SK-N-SH (cell line): Measurements from ENCODE around the gene SLC22A23. TPM values are rescaled to one million over a fixed set of nuclear protein-coding genes. Genes with fewer than 3 reads are reported as not detected.

ENCODE experiments used
- CTCF ChIA-PET: fragments of 300-600, 350-600 bp; formaldehyde crosslinking; extraction: SDS; loops from one replicate; lab custom pipeline; 2021; lab: Yijun Ruan, JAX
- POLR2A ChIA-PET: fragments of 350-600 bp; sonication (Branson Sonifier 250); formaldehyde crosslinking; extraction: SDS; loops from one replicate; lab custom pipeline; 2020; ENCODE audit warnings: antibody characterized with exemption, inconsistent platforms; lab: Yijun Ruan, JAX
- DNase-seq: peaks from one replicate; pipeline ENCODE4 v3.0.0; 2012
- H2AFZ ChIP-seq: fragments of 200-600 bp; sonication (generic); 2 replicates; pipeline ENCODE4 v1.8.1; 2016; ENCODE audit warnings: antibody characterized with exemption, mild to moderate bottlenecking, low read depth
- H3F3A ChIP-seq: fragments of 200-600 bp; sonication (generic); replicated peaks from 2 replicates; pipeline ENCODE3; 2016; ENCODE audit warnings: antibody characterized with exemption, mild to moderate bottlenecking; ENCODE audit not compliant: insufficient read depth
- H3K27ac ChIP-seq, 2 experiments: fragments of 200-500 bp in 1 of 2; fragments of 200-600 bp in 1 of 2; sonication (Bioruptor generic) in 1 of 2; sonication (generic), shearing (Covaris generic) in 1 of 2; 2 replicates each; pipeline versions ENCODE4 v1.5.1 to v1.6.1; 2014 to 2016; ENCODE audit warnings: low read depth in 2 of 2, inconsistent platforms in 1 of 2, low read length in 1 of 2, mild to moderate bottlenecking in 1 of 2, mixed read lengths in 1 of 2
- H3K27me3 ChIP-seq: fragments of 200-600 bp; sonication (generic), shearing (Covaris generic); 2 replicates; pipeline ENCODE4 v1.6.1; 2016; ENCODE audit warnings: mixed run types; ENCODE audit not compliant: insufficient read depth
- H3K36me3 ChIP-seq, 2 experiments: fragments of 200-500 bp in 1 of 2; fragments of 200-600 bp in 1 of 2; sonication (Bioruptor generic) in 1 of 2; sonication (generic) in 1 of 2; replicated peaks in 1 of 2; 2 replicates each; pipeline versions ENCODE3 to v1.5.1; 2014 to 2016; ENCODE audit warnings: low read length in 1 of 2, mild to moderate bottlenecking in 1 of 2; ENCODE audit not compliant: insufficient read depth in 2 of 2, control insufficient read depth in 1 of 2
- H3K4me1 ChIP-seq, 2 experiments: fragments of 200-500 bp in 1 of 2; fragments of 200-600 bp in 1 of 2; sonication (Bioruptor generic) in 1 of 2; sonication (generic), shearing (Covaris generic) in 1 of 2; 2 replicates each; pipeline versions ENCODE4 v1.5.1 to v1.6.1; 2014 to 2016; ENCODE audit warnings: low read depth in 1 of 2, low read length in 1 of 2, mixed run types in 1 of 2; ENCODE audit not compliant: insufficient read depth in 2 of 2, control insufficient read depth in 1 of 2
- H3K4me2 ChIP-seq: fragments of 200-600 bp; sonication (generic), shearing (Covaris generic); 2 replicates; pipeline ENCODE4 v1.6.1; 2017; ENCODE audit warnings: mixed run types
- H3K4me3 ChIP-seq, 2 experiments: fragments of 200-500 bp in 1 of 2; fragments of 200-600 bp in 1 of 2; sonication (Bioruptor generic) in 1 of 2; sonication (generic), shearing (Covaris generic) in 1 of 2; 2 replicates each; pipeline versions ENCODE4 v1.5.1 to v1.8.1; 2014 to 2016; ENCODE audit warnings: low read depth in 2 of 2, inconsistent platforms in 1 of 2, low read length in 1 of 2, mild to moderate bottlenecking in 1 of 2, mixed read lengths in 1 of 2, moderate library complexity in 1 of 2
- H3K79me2 ChIP-seq: fragments of 200-600 bp; sonication (generic); 2 replicates; pipeline ENCODE4 v1.8.1; 2017; ENCODE audit warnings: mild to moderate bottlenecking; ENCODE audit not compliant: insufficient read depth
- H3K9ac ChIP-seq: fragments of 200-600 bp; sonication (generic); 2 replicates; pipeline ENCODE4 v1.6.1; 2017; ENCODE audit warnings: mixed run types
- H3K9me2 ChIP-seq: fragments of 200-600 bp; sonication (generic); 2 replicates; pipeline ENCODE4 v1.6.1; 2017; ENCODE audit warnings: mixed run types
- H3K9me3 ChIP-seq: fragments of 200-600 bp; sonication (generic); 2 replicates; pipeline ENCODE4 v1.6.1; 2017; ENCODE audit warnings: mixed run types, mild to moderate bottlenecking, moderate library complexity
- H4K20me1 ChIP-seq: fragments of 200-600 bp; sonication (generic); 2 replicates; pipeline ENCODE4 v1.6.1; 2017; ENCODE audit warnings: mild to moderate bottlenecking, mixed run types; ENCODE audit not compliant: insufficient read depth
- CHD2 ChIP-seq: fragments of 150-350 bp; IDR thresholded peaks from 2 replicates; pipeline ENCODE4 v1.6.1; 2018; ENCODE audit warnings: low read length; ENCODE audit not compliant: partially characterized antibody
- CTCF ChIP-seq: fragments of 200-600 bp; sonication (generic); IDR thresholded peaks from 2 replicates; pipeline ENCODE4 v1.6.1; 2017; ENCODE audit warnings: antibody characterized with exemption, mild to moderate bottlenecking, moderate library complexity
- GATA2 ChIP-seq: sonication (generic); formaldehyde crosslinking; IDR thresholded peaks from 2 replicates; pipeline ENCODE4 v1.5.0; 2020; ENCODE audit warnings: mild to moderate bottlenecking, missing genetic modification reagents
- MAX ChIP-seq: IDR thresholded peaks from 2 replicates; pipeline ENCODE4 v1.4.0; 2012; ENCODE audit warnings: low read depth
- POLR2AphosphoS5 ChIP-seq: IDR thresholded peaks from 2 replicates; pipeline ENCODE4 v1.6.1; 2012; ENCODE audit warnings: low read depth, low read length
- RFX5 ChIP-seq: IDR thresholded peaks from 2 replicates; pipeline ENCODE4 v1.6.1; 2012; ENCODE audit warnings: mild to moderate bottlenecking, improper control_type of control experiment, low read length
- TAF1 ChIP-seq: IDR thresholded peaks from 2 replicates; pipeline ENCODE4 v1.6.1; 2012; ENCODE audit warnings: low read depth, mild to moderate bottlenecking, low read length, moderate library complexity, borderline replicate concordance
- USF2 ChIP-seq: fragments of 150-350 bp; IDR thresholded peaks from 2 replicates; pipeline ENCODE4 v1.6.1; 2017; ENCODE audit warnings: antibody characterized with exemption, low read length, low read depth, borderline replicate concordance
- YY1 ChIP-seq: IDR thresholded peaks from 2 replicates; pipeline ENCODE4 v1.4.0; 2012; ENCODE audit warnings: low read depth, mild to moderate bottlenecking
- WGBS: methylation state at CpG from one replicate; pipeline ENCODE4 v1.1.6; 2017; ENCODE audit warnings: low lambda C conversion rate; 5-methylcytosine and 5-hydroxymethylcytosine counted together
- polyA plus RNA-seq, 3 experiments: library from polyadenylated mRNA; depleted of rRNA; stranded (reverse); fragments of >200 nt; gene quantifications; 2 replicates each; pipeline ENCODE4 v1.2.3, GENCODE V29; 2012

Gene SLC22A23
- polyA plus RNA-seq, 1 of the 3 experiments (the other 2 are of a cell fraction), result not detected

- peaks cover 18% of the 10 kb centered on the region for H3K27me3 ChIP-seq
- H3K4me3 ChIP-seq, result no peak overlapping the region
- TF ChIP-seq RFX5 (no peak), USF2 (no peak), MAX (no peak), YY1 (no peak), TAF1 (no peak), POLR2AphosphoS5 (no peak), CHD2 (no peak)
- no peaks in the 10 kb centered on the region for H3K9me3 ChIP-seq
- WGBS, result 59% methylated on average over 17 of the region's 17 CpGs
- no peak for DNase-seq
- no peaks in the 10 kb centered on the region for H4K20me1 ChIP-seq
- no peaks in the 10 kb centered on the region for H3K36me3 ChIP-seq
- CTCF ChIA-PET, result no interaction called here
- POLR2A ChIA-PET, result no interaction called here
- no peak overlapping the region for H3K27ac ChIP-seq
- H3K9ac ChIP-seq, result no peak overlapping the region
- H3F3A ChIP-seq, result no peaks in the 10 kb centered on the region
- no peak overlapping the region for H2AFZ ChIP-seq
- peaks cover 0 to 3% of the 10 kb centered on the region in 2 experiments; a peak in 1 of 4 replicates for H3K4me1 ChIP-seq
- no peak overlapping the region for H3K4me2 ChIP-seq
- no peaks in the 10 kb centered on the region for H3K9me2 ChIP-seq
- no peaks in the 10 kb centered on the region for H3K79me2 ChIP-seq
Observed at GRCh38 chr6:3377536-3378397, 79.1 kb downstream of the SLC22A23 start.

- 39% methylated on average over 3 of the region's 3 CpGs for WGBS
- no peak overlapping the region for H3K9ac ChIP-seq
- no peaks in the 10 kb centered on the region for H3K9me2 ChIP-seq
- ChIA-PET CTCF (no interaction called here), POLR2A (no interaction called here)
- no peaks in the 10 kb centered on the region for H3K36me3 ChIP-seq
- no peak overlapping the region for H3K4me2 ChIP-seq
- H3K9me3 ChIP-seq, result no peaks in the 10 kb centered on the region
- no peak overlapping the region for H3K4me3 ChIP-seq
- no peak overlapping the region for H3K27ac ChIP-seq
- H3K27me3 ChIP-seq, result peaks cover 18% of the 10 kb centered on the region
- H3F3A ChIP-seq, result no peaks in the 10 kb centered on the region
- peaks cover 0 to 3% of the 10 kb centered on the region in 2 experiments; a peak in 1 of 4 replicates for H3K4me1 ChIP-seq
- no peak overlapping the region for H2AFZ ChIP-seq
- H3K79me2 ChIP-seq, result no peaks in the 10 kb centered on the region
- no peak for DNase-seq
- TF ChIP-seq MAX (no peak), POLR2AphosphoS5 (no peak), GATA2 (CRISPR knock-in tag) (no peak), CTCF (no peak)
- no peaks in the 10 kb centered on the region for H4K20me1 ChIP-seq
Observed at GRCh38 chr6:3376893-3377535, 79.8 kb downstream of the SLC22A23 start.
